ENCODE data around the gene C1orf116. TPM values are rescaled to one million over a fixed set of nuclear protein-coding genes. Genes with fewer than 3 reads are reported as not detected.

C1orf116 gene
- total RNA-seq, 3 donors from 2014 or later = under 0.01 to 22.2 (median 5.6) TPM

DNA sequence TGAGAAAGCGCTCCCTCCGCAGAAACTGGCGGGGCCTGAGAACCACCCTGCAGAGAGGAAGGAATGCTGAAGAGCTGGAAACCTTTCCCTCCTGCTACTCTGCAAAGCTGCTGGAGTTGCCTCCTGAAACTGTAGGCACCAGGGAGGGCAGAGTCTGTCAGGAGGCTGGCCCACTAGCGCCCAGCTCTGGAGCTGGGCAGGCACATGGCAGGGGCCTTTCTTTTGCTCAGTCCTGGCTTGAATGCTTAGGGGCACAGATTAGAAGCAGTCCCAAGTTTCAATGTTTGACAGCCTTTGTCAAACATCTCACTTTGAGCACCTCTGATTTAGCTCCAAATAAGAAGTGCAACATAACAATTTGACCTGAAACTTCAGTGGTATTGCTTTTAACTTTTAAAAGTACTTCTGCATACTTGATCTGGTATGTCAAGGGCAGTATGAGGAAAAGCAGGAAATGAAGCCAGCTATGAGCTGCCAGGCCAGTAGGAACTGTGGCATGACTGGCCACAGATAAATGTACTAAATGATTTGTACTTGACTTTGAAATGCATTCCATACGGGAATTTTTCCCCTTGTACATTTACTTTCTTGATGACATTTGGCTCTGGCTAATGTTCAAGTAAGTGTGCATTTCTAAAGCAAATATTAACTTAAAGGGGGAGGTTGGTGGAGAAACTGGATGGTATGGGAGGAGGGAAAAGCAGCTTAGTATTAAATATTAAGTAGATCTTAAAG lies 7.2 kb downstream of the C1orf116 start:
- H3K4me3 ChIP-seq = no peak overlapping the region
- H3K27me3 ChIP-seq = no peaks in the 10 kb centered on the region
- H3K9me3 ChIP-seq = no peaks in the 10 kb centered on the region
- intact Hi-C loops (cut with DNase I; ENCODE audit: low total_unique reads) = no loop called here
- DNase-seq (ENCODE audit: low spot score in 2 of 2) = no peak
- peaks cover 0 to 16% of the 10 kb centered on the region in 2 donors for H3K4me1 ChIP-seq
- H3K36me3 ChIP-seq = no peaks in the 10 kb centered on the region
- TF ChIP-seq POLR2A (IDR thresholded peaks at IDR 0.05) = no peak
- TF ChIP-seq CTCF (IDR thresholded peaks at IDR 0.05) = no peak
- no peak for TF ChIP-seq POLR2AphosphoS5 (IDR thresholded peaks at IDR 0.05)
- H3K27ac ChIP-seq = peak overlapping the region; percentile 84 to 93

GRCh38 chr1:207024202-207025145 lies 8.1 kb downstream of the C1orf116 start:
- H3K36me3 ChIP-seq = no peaks in the 10 kb centered on the region
- no peaks in the 10 kb centered on the region for H3K9me3 ChIP-seq
- H3K4me1 ChIP-seq = peaks cover 0 to 16% of the 10 kb centered on the region in 2 donors
- H3K4me3 ChIP-seq = no peak overlapping the region
- H3K27me3 ChIP-seq = no peaks in the 10 kb centered on the region
- TF ChIP-seq POLR2AphosphoS5 (IDR thresholded peaks at IDR 0.05) (no peak), CTCF (IDR thresholded peaks at IDR 0.05) (no peak), POLR2A (IDR thresholded peaks at IDR 0.05) (no peak)
- no peak for DNase-seq (ENCODE audit: low spot score in 2 of 2)
- intact Hi-C loops (cut with DNase I; ENCODE audit: low total_unique reads) = no loop called here
- peak overlapping the region; percentile 84 to 93 for H3K27ac ChIP-seq

- no peaks in the 10 kb centered on the region for H3K9me3 ChIP-seq
- peaks cover 0 to 16% of the 10 kb centered on the region in 2 donors for H3K4me1 ChIP-seq
- no peaks in the 10 kb centered on the region for H3K36me3 ChIP-seq
- no peaks in the 10 kb centered on the region for H3K27me3 ChIP-seq
- no peak for TF ChIP-seq POLR2AphosphoS5 (IDR thresholded peaks at IDR 0.05)
- TF ChIP-seq POLR2A (IDR thresholded peaks at IDR 0.05) = no peak
- no peak for TF ChIP-seq CTCF (IDR thresholded peaks at IDR 0.05)
- peak overlapping the region; percentile 65 to 93 for H3K27ac ChIP-seq
- intact Hi-C loops (cut with DNase I; ENCODE audit: low total_unique reads) = no loop called here
- DNase-seq (ENCODE audit: low spot score in 2 of 2) = no peak
- H3K4me3 ChIP-seq = no peak overlapping the region
Observed at GRCh38 chr1:207022996-207023679, 9.4 kb downstream of the C1orf116 start.

- no peak for TF ChIP-seq POLR2AphosphoS5 (IDR thresholded peaks at IDR 0.05)
- no peak for TF ChIP-seq POLR2A (IDR thresholded peaks at IDR 0.05)
- no peak for TF ChIP-seq CTCF (IDR thresholded peaks at IDR 0.05)
- no peak for DNase-seq (ENCODE audit: low spot score in 2 of 2)
- H3K27ac ChIP-seq = peak overlapping the region; percentile 65 to 93
- H3K4me3 ChIP-seq = no peak overlapping the region
- peaks cover 0 to 21% of the 10 kb centered on the region in 2 donors for H3K4me1 ChIP-seq
- no peaks in the 10 kb centered on the region for H3K27me3 ChIP-seq
- intact Hi-C loops (cut with DNase I; ENCODE audit: low total_unique reads) = no loop called here
- H3K36me3 ChIP-seq = no peaks in the 10 kb centered on the region
- no peaks in the 10 kb centered on the region for H3K9me3 ChIP-seq
Observed at GRCh38 chr1:207021876-207022596, 10.5 kb downstream of the C1orf116 start.

Measured in breast epithelium (tissue), 4 donors.